ENCODE results near the gene ATXN7L3B.
"Not testable (repeated sequence)": the region's sequence is repeated elsewhere in the genome, so short reads cannot be mapped to it uniquely, and the experiment has no call there.

Gene ATXN7L3B

DNA sequence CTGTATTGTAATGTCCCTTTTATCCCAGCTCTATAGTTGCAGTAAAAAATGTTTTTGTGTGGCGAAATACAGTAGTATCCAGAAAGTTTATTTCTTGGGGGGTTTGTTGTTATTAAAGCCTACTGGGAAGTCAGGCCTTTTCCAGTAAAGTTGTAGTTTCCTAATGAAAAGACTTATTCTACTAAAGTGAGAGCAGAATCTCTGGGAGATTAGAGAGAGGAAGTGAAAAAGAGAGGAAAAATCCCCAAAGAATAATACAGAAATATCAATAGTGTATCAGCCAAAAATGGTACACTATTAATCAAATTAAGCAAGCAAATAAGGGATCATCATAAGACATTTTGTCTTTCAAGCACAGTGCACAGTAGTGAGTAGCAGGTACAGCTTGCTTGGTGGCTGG is 46.3 kb upstream of the ATXN7L3B start:
- Histone ChIP-seq H3K4me1 (no peaks in the 10 kb centered on the region), H3K79me2 (no peaks in the 10 kb centered on the region), H3K9ac (no peak overlapping the region), H3K4me2 (ENCODE audit: low read length) (no peak overlapping the region), H3K4me3 (ENCODE audit: low read depth, low read length) (no peak overlapping the region), H3K27ac (no peak overlapping the region), H3K9me3 (ENCODE audit: control insufficient read depth, low read length) (no peaks in the 10 kb centered on the region), H3K36me3 (ENCODE audit: control insufficient read depth, insufficient read depth, low read length) (no peaks in the 10 kb centered on the region), H2AFZ (no peak overlapping the region), H3K27me3 (ENCODE audit: control insufficient read depth, insufficient read depth, low read length) (no peaks in the 10 kb centered on the region)
- TF ChIP-seq, protein P1, sequence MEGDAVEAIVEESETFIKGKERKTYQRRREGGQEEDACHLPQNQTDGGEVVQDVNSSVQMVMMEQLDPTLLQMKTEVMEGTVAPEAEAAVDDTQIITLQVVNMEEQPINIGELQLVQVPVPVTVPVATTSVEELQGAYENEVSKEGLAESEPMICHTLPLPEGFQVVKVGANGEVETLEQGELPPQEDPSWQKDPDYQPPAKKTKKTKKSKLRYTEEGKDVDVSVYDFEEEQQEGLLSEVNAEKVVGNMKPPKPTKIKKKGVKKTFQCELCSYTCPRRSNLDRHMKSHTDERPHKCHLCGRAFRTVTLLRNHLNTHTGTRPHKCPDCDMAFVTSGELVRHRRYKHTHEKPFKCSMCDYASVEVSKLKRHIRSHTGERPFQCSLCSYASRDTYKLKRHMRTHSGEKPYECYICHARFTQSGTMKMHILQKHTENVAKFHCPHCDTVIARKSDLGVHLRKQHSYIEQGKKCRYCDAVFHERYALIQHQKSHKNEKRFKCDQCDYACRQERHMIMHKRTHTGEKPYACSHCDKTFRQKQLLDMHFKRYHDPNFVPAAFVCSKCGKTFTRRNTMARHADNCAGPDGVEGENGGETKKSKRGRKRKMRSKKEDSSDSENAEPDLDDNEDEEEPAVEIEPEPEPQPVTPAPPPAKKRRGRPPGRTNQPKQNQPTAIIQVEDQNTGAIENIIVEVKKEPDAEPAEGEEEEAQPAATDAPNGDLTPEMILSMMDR (IDR thresholded peaks at IDR 0.05) = no peak

DNA sequence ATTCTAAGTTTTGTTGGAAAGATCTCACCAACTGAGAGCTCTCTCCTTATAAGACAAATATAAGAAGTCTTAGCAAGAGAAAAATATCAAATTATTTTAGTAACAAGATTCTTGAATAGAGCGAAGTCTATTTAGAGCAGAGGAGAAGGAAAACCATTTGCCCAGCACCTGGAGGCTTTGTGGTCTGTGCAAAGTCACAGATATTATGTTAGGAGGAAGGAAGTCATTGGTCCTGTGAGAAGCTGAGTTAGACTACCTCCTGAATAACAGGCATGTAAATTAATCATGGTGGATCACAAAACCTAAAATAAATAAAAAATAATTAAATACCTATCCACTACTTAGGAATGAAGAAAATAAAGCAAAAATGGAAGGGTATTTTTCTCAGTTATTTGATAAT is 38.4 kb upstream of the ATXN7L3B start:
- Histone ChIP-seq H3K4me1 (no peaks in the 10 kb centered on the region), H3K4me2 (ENCODE audit: low read length) (no peak overlapping the region), H3K79me2 (no peaks in the 10 kb centered on the region), H3K27ac (no peak overlapping the region), H3K9me3 (ENCODE audit: control insufficient read depth, low read length) (no peaks in the 10 kb centered on the region), H3K4me3 (ENCODE audit: low read depth, low read length) (no peak overlapping the region), H3K9ac (no peak overlapping the region), H3K27me3 (ENCODE audit: control insufficient read depth, insufficient read depth, low read length) (no peaks in the 10 kb centered on the region), H3K36me3 (ENCODE audit: control insufficient read depth, insufficient read depth, low read length) (no peaks in the 10 kb centered on the region), H2AFZ (no peak overlapping the region)
- TF ChIP-seq, protein P1 (IDR thresholded peaks at IDR 0.05) = no peak

DNA sequence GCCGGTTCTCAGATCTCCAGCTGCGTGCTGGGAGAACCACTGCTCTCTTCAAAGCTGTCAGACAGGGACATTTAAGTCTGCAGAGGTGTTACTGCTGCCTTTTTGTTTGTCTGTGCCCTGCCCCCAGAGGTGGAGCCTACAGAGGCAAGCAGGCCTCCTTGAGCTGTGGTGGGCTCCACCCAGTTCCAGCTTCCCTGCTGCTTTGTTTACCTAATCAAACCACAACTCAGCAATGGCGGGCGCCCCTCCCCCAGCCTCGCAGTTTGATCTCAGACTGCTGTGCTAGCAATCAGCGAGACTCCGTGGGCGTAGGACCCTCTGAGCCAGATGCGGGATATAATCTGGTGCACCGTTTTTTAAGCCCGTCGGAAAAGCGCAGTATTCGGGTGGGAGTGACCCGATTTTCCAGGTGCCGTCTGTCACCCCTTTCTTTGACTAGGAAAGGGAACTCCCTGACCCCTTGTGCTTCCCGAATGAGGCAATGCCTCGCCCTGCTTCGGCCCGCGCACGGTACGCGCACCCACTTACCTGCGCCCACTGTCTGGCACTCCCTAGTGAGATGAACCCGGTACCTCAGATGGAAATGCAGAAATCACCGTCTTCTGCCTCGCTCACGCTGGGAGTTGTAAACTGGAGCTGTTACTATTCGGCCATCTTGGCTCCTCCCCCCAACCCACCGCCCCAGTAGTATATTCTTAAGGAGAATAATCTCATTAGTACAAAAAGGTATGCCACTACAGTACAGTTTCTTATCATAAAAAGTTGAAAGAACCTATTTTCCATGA is 28.6 kb upstream of the ATXN7L3B start:
- H3K27me3 ChIP-seq (ENCODE audit: control insufficient read depth, insufficient read depth, low read length); H3K4me3 ChIP-seq (ENCODE audit: low read depth, low read length); H3K4me2 ChIP-seq (ENCODE audit: low read length); H3K9me3 ChIP-seq (ENCODE audit: control insufficient read depth, low read length); H3K9ac ChIP-seq; H2AFZ ChIP-seq; H3K36me3 ChIP-seq (ENCODE audit: control insufficient read depth, insufficient read depth, low read length); H3K79me2 ChIP-seq; H3K4me1 ChIP-seq; H3K27ac ChIP-seq: not testable (repeated sequence)

DNA sequence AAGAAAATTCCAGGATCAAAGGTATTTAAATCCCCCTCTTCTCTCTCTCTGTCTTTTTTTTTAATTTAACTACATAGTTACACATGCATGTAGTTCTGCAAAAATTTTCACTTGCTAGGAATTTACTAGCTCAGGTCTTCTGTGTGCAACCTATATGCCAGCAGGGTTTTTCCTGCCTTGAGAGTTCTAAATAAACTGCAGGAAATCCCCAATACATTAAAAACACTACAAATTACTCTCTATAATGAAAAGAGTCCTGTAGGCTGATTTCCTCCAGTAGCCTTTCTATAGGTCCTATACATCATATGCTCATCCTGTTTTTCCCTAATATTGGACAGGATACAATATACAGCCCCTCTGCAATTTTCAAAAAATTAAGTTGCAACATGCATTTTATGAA is 27.7 kb upstream of the ATXN7L3B start:
- Histone ChIP-seq H2AFZ (no peak overlapping the region), H3K9ac (no peak overlapping the region), H3K4me2 (ENCODE audit: low read length) (no peak overlapping the region), H3K4me3 (ENCODE audit: low read depth, low read length) (no peak overlapping the region), H3K27ac (no peak overlapping the region), H3K4me1 (no peaks in the 10 kb centered on the region), H3K79me2 (no peaks in the 10 kb centered on the region), H3K27me3 (ENCODE audit: control insufficient read depth, insufficient read depth, low read length) (no peaks in the 10 kb centered on the region), H3K9me3 (ENCODE audit: control insufficient read depth, low read length) (no peaks in the 10 kb centered on the region), H3K36me3 (ENCODE audit: control insufficient read depth, insufficient read depth, low read length) (no peaks in the 10 kb centered on the region)
- TF ChIP-seq, protein P1 (IDR thresholded peaks at IDR 0.05) = no peak

DNA sequence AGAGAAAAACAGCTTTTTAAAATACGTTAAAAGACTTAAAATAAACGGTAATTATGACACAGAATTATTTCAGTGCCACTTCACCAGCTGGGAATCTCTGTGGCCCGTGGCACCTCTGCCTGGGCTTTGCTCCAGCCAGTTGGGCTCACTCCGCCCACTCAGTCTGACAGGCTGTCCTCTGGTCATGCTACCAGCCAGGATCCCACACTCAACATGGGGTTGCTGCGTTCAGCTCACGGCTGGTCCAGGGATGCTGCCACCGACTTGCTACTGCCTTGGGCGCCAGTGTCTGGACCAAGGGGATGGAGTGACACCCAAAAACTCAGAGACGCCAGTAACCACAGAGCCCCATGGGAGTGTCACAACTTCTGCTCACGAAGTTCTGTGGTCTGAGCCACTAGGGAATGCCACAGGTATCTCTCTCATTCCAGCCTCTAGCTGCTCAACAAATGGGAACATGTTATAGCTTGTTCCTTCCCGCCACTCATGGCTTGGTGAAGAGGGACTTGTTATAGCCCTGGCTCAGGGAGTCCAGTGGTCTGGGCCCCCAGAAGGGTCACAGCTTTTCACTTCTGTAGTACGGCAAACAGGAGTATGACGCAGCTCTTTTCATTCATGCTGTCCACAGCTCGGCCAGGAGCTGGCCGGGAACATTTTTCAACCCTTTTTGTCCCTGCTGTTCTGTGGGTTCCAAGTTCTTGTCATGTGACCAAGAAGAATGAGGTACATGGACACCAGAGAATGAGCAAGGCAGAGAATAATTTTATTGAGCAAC is 23.4 kb upstream of the ATXN7L3B start:
- no peak overlapping the region for H2AFZ ChIP-seq
- no peaks in the 10 kb centered on the region for H3K4me1 ChIP-seq
- H3K27ac ChIP-seq = no peak overlapping the region
- TF ChIP-seq, protein P1 (IDR thresholded peaks at IDR 0.05) = no peak
- no peaks in the 10 kb centered on the region for H3K9me3 ChIP-seq (ENCODE audit: control insufficient read depth, low read length)
- H3K4me3 ChIP-seq (ENCODE audit: low read depth, low read length) = no peak overlapping the region
- H3K9ac ChIP-seq = no peak overlapping the region
- no peak overlapping the region for H3K4me2 ChIP-seq (ENCODE audit: low read length)
- no peaks in the 10 kb centered on the region for H3K36me3 ChIP-seq (ENCODE audit: control insufficient read depth, insufficient read depth, low read length)
- H3K27me3 ChIP-seq (ENCODE audit: control insufficient read depth, insufficient read depth, low read length) = no peaks in the 10 kb centered on the region
- H3K79me2 ChIP-seq = no peaks in the 10 kb centered on the region
